ES-I3 (cell line): ENCODE data around the gene QRICH2.

ENCODE experiments used
- H3K36me3 ChIP-seq: 2 replicates; pipeline ENCODE4 v1.6.1; 2013; ENCODE audit warnings: mild to moderate bottlenecking, low read length, control low read depth, moderate library complexity; ENCODE audit not compliant: insufficient read depth
- H3K4me1 ChIP-seq: 2 replicates; pipeline ENCODE4 v1.6.1; 2013; ENCODE audit warnings: mild to moderate bottlenecking, control low read depth, low read length; ENCODE audit not compliant: insufficient read depth
- H3K9ac ChIP-seq: 2 replicates; pipeline ENCODE4 v1.6.1; 2013; ENCODE audit warnings: low read depth, mild to moderate bottlenecking, low read length, moderate library complexity
- H3K9me3 ChIP-seq: 2 replicates; pipeline ENCODE4 v1.6.1; 2013; ENCODE audit warnings: mild to moderate bottlenecking, low read length, moderate library complexity; ENCODE audit not compliant: control insufficient read depth, insufficient read depth

QRICH2 gene

GRCh38 chr17:76341301-76341700 is 33.2 kb upstream of the QRICH2 start:
- no peak overlapping the region for H3K9ac ChIP-seq
- H3K36me3 ChIP-seq = peaks cover 11% of the 10 kb centered on the region; the same call in 1 of the 2 replicates
- 0 out of 2 replicates have a peak, but pooled peaks cover 5% of the 10 kb centered on the region for H3K4me1 ChIP-seq
- no peaks in the 10 kb centered on the region for H3K9me3 ChIP-seq

- H3K4me1 ChIP-seq = peaks cover 10% of the 10 kb centered on the region; the same call in 1 of the 2 replicates
- peaks cover 6% of the 10 kb centered on the region; the same call in 1 of the 2 replicates for H3K36me3 ChIP-seq
- H3K9ac ChIP-seq = no peak overlapping the region
- no peaks in the 10 kb centered on the region for H3K9me3 ChIP-seq
These were observed 29.3 kb upstream of the QRICH2 start for GRCh38 chr17:76337413-76337777.

GRCh38 chr17:76336756-76337412 is 28.8 kb upstream of the QRICH2 start:
- Histone ChIP-seq H3K36me3 (peaks cover under 1% of the 10 kb centered on the region; the same call in 1 of the 2 replicates), H3K9me3 (no peaks in the 10 kb centered on the region), H3K9ac (no peak overlapping the region), H3K4me1 (peaks cover 10% of the 10 kb centered on the region; the same call in 1 of the 2 replicates)

GRCh38 chr17:76335716-76336381 is 27.8 kb upstream of the QRICH2 start:
- H3K9me3 ChIP-seq = no peaks in the 10 kb centered on the region
- H3K4me1 ChIP-seq = peaks cover 10% of the 10 kb centered on the region; the same call in 1 of the 2 replicates
- H3K9ac ChIP-seq = no peak overlapping the region
- no peaks in the 10 kb centered on the region for H3K36me3 ChIP-seq

- peaks cover 7% of the 10 kb centered on the region for H3K36me3 ChIP-seq
- peaks cover 10% of the 10 kb centered on the region; the same call in 1 of the 2 replicates for H3K4me1 ChIP-seq
- H3K9me3 ChIP-seq = no peaks in the 10 kb centered on the region
- H3K9ac ChIP-seq = no peak overlapping the region
These were observed 25.8 kb upstream of the QRICH2 start for GRCh38 chr17:76333673-76334505.

- no peaks in the 10 kb centered on the region for H3K9me3 ChIP-seq
- H3K36me3 ChIP-seq = peaks cover 12% of the 10 kb centered on the region
- no peak overlapping the region for H3K9ac ChIP-seq
- peaks cover 5% of the 10 kb centered on the region; the same call in 1 of the 2 replicates for H3K4me1 ChIP-seq
These were observed 23.0 kb upstream of the QRICH2 start for GRCh38 chr17:76331083-76331482.

- peaks cover 12% of the 10 kb centered on the region for H3K36me3 ChIP-seq
- peaks cover under 1% of the 10 kb centered on the region; the same call in 1 of the 2 replicates for H3K4me1 ChIP-seq
- H3K9ac ChIP-seq = no peak overlapping the region
- no peaks in the 10 kb centered on the region for H3K9me3 ChIP-seq
These were observed 21.6 kb upstream of the QRICH2 start for GRCh38 chr17:76329664-76330063.

GRCh38 chr17:76327696-76328095 is 19.6 kb upstream of the QRICH2 start:
- no peak overlapping the region for H3K9ac ChIP-seq
- H3K4me1 ChIP-seq = no peaks in the 10 kb centered on the region

GRCh38 chr17:76326306-76326705 is 18.2 kb upstream of the QRICH2 start:
- H3K9me3 ChIP-seq = no peaks in the 10 kb centered on the region
- H3K4me1 ChIP-seq = no peaks in the 10 kb centered on the region
- H3K36me3 ChIP-seq = peaks cover 17% of the 10 kb centered on the region
- H3K9ac ChIP-seq = no peak overlapping the region

More at GRCh38 chr17:76327696-76328095, 19.6 kb upstream of the QRICH2 start:
- no peaks in the 10 kb centered on the region for H3K9me3 ChIP-seq
- peaks cover 13% of the 10 kb centered on the region for H3K36me3 ChIP-seq

- peaks cover 10% of the 10 kb centered on the region; the same call in 1 of the 2 replicates for H3K36me3 ChIP-seq
- H3K9ac ChIP-seq = no peak overlapping the region
- H3K4me1 ChIP-seq = no peaks in the 10 kb centered on the region
- no peaks in the 10 kb centered on the region for H3K9me3 ChIP-seq
These were observed 10.5 kb upstream of the QRICH2 start for GRCh38 chr17:76318586-76318985.

GRCh38 chr17:76317535-76317934 is 9.5 kb upstream of the QRICH2 start:
- Histone ChIP-seq H3K9ac (no peak overlapping the region), H3K36me3 (peaks cover 11% of the 10 kb centered on the region; the same call in 1 of the 2 replicates), H3K9me3 (no peaks in the 10 kb centered on the region)

GRCh38 chr17:76314392-76315227 is 6.5 kb upstream of the QRICH2 start:
- Histone ChIP-seq H3K9me3 (no peaks in the 10 kb centered on the region), H3K4me1 (no peaks in the 10 kb centered on the region), H3K36me3 (peaks cover 13% of the 10 kb centered on the region), H3K9ac (no peak overlapping the region)

More at GRCh38 chr17:76317535-76317934, 9.5 kb upstream of the QRICH2 start:
- no peaks in the 10 kb centered on the region for H3K4me1 ChIP-seq

- H3K9ac ChIP-seq = no peak overlapping the region
- H3K4me1 ChIP-seq = no peaks in the 10 kb centered on the region
- H3K36me3 ChIP-seq = peaks cover 12% of the 10 kb centered on the region
- H3K9me3 ChIP-seq = no peaks in the 10 kb centered on the region
These were observed 4.7 kb upstream of the QRICH2 start for GRCh38 chr17:76312735-76313134.
